GM18951 (cell line): ENCODE results near the gene LGALSL.

ENCODE experiments used
- POLR2A ChIP-seq: IDR thresholded peaks from 4 replicates; pipeline ENCODE4 v1.6.1; 2011; ENCODE audit warnings: mild to moderate bottlenecking; ENCODE audit not compliant: insufficient read length, insufficient read depth; ENCODE audit errors: extremely low read depth
- in situ Hi-C: fragments of 300-500 bp; cut with MboI; formaldehyde crosslinking; loops from one replicate; pipeline ENCODE4 v1.12.0; 2022; ENCODE audit warnings: low sequenced_read_pairs, mixed read lengths, inconsistent platforms; ENCODE audit not compliant: unreplicated experiment

LGALSL gene

GRCh38 chr2:64455545-64455944, 1.6 kb downstream of the LGALSL start:
- in situ Hi-C loops: no loop called here
- no peak for TF ChIP-seq POLR2A

GRCh38 chr2:64456293-64456692, 2.3 kb downstream of the LGALSL start:
- in situ Hi-C loops: no loop called here
- TF ChIP-seq POLR2A: no peak

- no peak for TF ChIP-seq POLR2A
- in situ Hi-C loops: no loop called here
Measured at GRCh38 chr2:64457524-64457923, 3.6 kb downstream of the LGALSL start.

- no peak for TF ChIP-seq POLR2A
- in situ Hi-C loops: no loop called here
Measured at GRCh38 chr2:64459575-64459974, 5.6 kb downstream of the LGALSL start.

- no peak for TF ChIP-seq POLR2A
- in situ Hi-C loops: no loop called here
Measured at GRCh38 chr2:64460330-64460729, 6.4 kb downstream of the LGALSL start.

GRCh38 chr2:64461271-64462058, 7.5 kb downstream of the LGALSL start:
- no peak for TF ChIP-seq POLR2A
- in situ Hi-C loops: no loop called here

DNA sequence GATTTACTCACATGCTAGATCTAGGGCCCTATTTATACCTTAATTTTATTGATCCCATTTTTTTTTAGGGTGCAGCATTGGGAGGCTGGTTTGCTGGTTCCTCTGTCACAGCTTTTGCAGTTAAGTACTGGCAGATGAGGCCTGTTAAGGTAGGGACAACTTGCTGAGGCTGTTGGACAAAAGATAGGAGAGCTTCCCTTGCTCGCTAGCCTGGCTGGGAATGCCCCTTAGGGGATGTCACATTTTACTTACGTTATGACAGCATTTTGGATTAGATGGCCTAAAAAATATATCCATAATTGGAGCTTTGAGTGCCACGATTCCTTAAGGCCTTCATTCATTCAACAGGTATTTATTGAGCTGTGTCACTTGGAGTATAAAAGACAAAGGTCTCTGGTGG, 8.2 kb downstream of the LGALSL start:
- in situ Hi-C loops: no loop called here
- TF ChIP-seq POLR2A: no peak

- in situ Hi-C loops: no loop called here
- TF ChIP-seq POLR2A: no peak
Measured at GRCh38 chr2:64462940-64463700, 9.2 kb downstream of the LGALSL start.

DNA sequence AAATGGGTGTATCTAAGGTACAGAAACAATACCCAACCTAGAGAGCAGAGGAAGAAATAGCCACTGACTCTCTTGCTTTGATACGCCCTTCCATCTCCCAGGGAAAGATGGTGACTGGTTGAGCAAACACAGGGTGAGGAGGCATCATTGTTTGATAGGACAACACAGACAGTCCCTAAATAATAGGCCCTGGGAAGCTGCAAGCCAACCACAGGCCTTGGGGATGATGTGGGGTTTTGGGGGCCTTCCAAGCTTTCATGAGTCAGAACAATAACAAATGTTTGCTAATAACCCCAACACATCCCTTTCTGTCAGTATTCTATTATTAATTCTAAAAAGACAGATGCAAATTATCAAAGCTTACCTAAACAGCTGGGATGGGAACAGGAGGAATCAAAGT, 9.8 kb downstream of the LGALSL start:
- no peak for TF ChIP-seq POLR2A

GRCh38 chr2:64466478-64467085, 12.6 kb downstream of the LGALSL start:
- no peak for TF ChIP-seq POLR2A
- in situ Hi-C loops: no loop called here

More for the DNA sequence above, 9.8 kb downstream of the LGALSL start:
- in situ Hi-C loops: no loop called here

GRCh38 chr2:64467096-64467843, 13.3 kb downstream of the LGALSL start:
- no peak for TF ChIP-seq POLR2A
- in situ Hi-C loops: no loop called here

DNA sequence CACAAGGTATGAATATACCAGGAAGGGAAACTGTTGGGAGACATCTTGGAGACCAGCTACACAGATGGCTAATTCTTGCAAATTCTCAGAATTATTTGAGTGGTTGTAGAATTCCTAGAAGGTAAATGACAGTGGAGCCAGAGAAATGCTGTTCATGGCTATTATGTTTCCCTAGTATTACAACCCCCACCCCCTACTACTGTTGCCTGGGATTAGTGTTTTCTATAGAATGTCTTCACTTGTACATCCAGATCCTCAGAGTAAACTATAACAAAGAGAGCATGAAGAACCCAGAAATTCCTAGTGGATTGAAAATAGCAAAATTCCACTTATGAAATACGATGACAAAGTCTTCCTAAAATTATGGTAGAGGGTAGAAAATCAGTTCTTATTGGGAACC, 15.3 kb downstream of the LGALSL start:
- no peak for TF ChIP-seq POLR2A
- in situ Hi-C loops: no loop called here

DNA sequence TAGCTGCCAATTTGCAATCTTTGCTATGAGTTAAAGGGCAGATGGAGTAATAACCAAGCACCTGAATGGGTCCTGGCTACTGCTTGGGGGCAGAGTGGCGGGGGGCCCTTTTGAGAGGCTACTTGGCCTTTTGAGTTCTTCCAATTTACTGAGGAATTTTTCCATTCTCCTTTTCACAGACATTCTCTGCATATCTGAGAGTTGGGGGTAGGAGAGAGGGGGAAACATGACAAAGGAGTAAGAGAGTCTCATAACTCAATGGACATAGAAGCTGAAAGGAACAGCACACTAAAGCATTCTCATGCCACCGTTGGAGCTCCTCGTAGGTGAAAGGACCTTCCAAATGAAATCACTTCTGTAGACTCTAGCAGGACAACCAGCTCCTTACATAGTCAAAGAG, 16.1 kb downstream of the LGALSL start:
- in situ Hi-C loops: no loop called here
- no peak for TF ChIP-seq POLR2A
